A549 (cell line): ENCODE measurements around the gene CIART.
"Not testable (repeated sequence)": the region's sequence is repeated elsewhere in the genome, so short reads cannot be mapped to it uniquely, and the experiment has no call there.

Source experiments
- REST ChIP-seq: fragments of 200-600 bp; sonication (generic); IDR thresholded peaks from 2 replicates; pipeline ENCODE4 v1.6.1; 2016; ENCODE audit warnings: antibody characterized with exemption, mild to moderate bottlenecking, moderate library complexity
- TF ChIP-seq, protein P1 (sequence below): fragments of >200 bp; sonication (Bioruptor Twin); formaldehyde crosslinking; IDR thresholded peaks from 3 replicates; pipeline ENCODE4 v1.5.1; 2016

- not testable (repeated sequence) for TF ChIP-seq REST
- TF ChIP-seq, protein P1, sequence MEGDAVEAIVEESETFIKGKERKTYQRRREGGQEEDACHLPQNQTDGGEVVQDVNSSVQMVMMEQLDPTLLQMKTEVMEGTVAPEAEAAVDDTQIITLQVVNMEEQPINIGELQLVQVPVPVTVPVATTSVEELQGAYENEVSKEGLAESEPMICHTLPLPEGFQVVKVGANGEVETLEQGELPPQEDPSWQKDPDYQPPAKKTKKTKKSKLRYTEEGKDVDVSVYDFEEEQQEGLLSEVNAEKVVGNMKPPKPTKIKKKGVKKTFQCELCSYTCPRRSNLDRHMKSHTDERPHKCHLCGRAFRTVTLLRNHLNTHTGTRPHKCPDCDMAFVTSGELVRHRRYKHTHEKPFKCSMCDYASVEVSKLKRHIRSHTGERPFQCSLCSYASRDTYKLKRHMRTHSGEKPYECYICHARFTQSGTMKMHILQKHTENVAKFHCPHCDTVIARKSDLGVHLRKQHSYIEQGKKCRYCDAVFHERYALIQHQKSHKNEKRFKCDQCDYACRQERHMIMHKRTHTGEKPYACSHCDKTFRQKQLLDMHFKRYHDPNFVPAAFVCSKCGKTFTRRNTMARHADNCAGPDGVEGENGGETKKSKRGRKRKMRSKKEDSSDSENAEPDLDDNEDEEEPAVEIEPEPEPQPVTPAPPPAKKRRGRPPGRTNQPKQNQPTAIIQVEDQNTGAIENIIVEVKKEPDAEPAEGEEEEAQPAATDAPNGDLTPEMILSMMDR, result not testable (repeated sequence)
Observed at GRCh38 chr1:150314691-150315090, 32.3 kb downstream of the CIART start.
